ENCODE measurements around the gene C2CD4B. TPM values are rescaled to one million over a fixed set of nuclear protein-coding genes. Genes with fewer than 3 reads are reported as not detected.

The C2CD4B gene
- total RNA-seq, 4 donors from 2014 or later, result 1.8 to 9.9 (median 3.5) TPM

- H3K4me3 ChIP-seq, result no peak overlapping the region
- H3K27me3 ChIP-seq, result no peaks in the 10 kb centered on the region
- DNase-seq, result no peak
- no peaks in the 10 kb centered on the region for H3K4me1 ChIP-seq
- H3K9me3 ChIP-seq, result no peaks in the 10 kb centered on the region
- no peaks in the 10 kb centered on the region for H3K36me3 ChIP-seq
- TF ChIP-seq, protein P1, sequence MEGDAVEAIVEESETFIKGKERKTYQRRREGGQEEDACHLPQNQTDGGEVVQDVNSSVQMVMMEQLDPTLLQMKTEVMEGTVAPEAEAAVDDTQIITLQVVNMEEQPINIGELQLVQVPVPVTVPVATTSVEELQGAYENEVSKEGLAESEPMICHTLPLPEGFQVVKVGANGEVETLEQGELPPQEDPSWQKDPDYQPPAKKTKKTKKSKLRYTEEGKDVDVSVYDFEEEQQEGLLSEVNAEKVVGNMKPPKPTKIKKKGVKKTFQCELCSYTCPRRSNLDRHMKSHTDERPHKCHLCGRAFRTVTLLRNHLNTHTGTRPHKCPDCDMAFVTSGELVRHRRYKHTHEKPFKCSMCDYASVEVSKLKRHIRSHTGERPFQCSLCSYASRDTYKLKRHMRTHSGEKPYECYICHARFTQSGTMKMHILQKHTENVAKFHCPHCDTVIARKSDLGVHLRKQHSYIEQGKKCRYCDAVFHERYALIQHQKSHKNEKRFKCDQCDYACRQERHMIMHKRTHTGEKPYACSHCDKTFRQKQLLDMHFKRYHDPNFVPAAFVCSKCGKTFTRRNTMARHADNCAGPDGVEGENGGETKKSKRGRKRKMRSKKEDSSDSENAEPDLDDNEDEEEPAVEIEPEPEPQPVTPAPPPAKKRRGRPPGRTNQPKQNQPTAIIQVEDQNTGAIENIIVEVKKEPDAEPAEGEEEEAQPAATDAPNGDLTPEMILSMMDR (IDR thresholded peaks at IDR 0.05), result no peak
- TF ChIP-seq POLR2A (IDR thresholded peaks at IDR 0.05), result no peak
- H3K27ac ChIP-seq, result no peak overlapping the region
Measured at GRCh38 chr15:62149729-62150128, 15.4 kb downstream of the C2CD4B start.

DNA sequence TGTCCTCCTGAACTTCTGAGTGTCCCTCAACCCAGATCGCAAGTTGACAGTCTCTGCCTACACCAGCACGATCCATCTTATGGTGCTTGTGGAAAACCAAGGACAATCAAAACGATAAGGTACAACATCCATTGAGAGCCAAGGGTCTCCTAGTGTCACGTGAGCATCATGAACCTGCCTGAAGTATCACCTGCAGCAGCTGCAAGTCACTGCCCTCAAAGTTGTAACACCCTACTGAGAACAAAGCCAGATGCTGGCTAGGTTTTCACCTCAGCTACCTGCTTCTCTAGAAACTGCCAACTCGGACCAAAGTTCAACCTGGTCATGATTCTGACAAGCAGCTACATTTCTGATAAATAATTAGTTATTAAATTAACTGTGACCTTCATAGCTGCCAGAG is 17.5 kb downstream of the C2CD4B start:
- no peak overlapping the region for H3K4me3 ChIP-seq
- H3K9me3 ChIP-seq, result no peaks in the 10 kb centered on the region
- H3K27ac ChIP-seq, result no peak overlapping the region
- no peaks in the 10 kb centered on the region for H3K4me1 ChIP-seq
- TF ChIP-seq, protein P1 (IDR thresholded peaks at IDR 0.05), result no peak
- TF ChIP-seq POLR2A (IDR thresholded peaks at IDR 0.05), result no peak
- no peak for DNase-seq
- no peaks in the 10 kb centered on the region for H3K36me3 ChIP-seq
- no peaks in the 10 kb centered on the region for H3K27me3 ChIP-seq

- Histone ChIP-seq H3K4me1 (no peaks in the 10 kb centered on the region), H3K9me3 (no peaks in the 10 kb centered on the region), H3K36me3 (no peaks in the 10 kb centered on the region), H3K27me3 (no peaks in the 10 kb centered on the region), H3K27ac (no peak overlapping the region), H3K4me3 (no peak overlapping the region)
- DNase-seq, result no peak
- TF ChIP-seq POLR2A (IDR thresholded peaks at IDR 0.05), result no peak
- TF ChIP-seq, protein P1 (IDR thresholded peaks at IDR 0.05), result no peak
Measured at GRCh38 chr15:62147149-62147548, 17.9 kb downstream of the C2CD4B start.

DNA sequence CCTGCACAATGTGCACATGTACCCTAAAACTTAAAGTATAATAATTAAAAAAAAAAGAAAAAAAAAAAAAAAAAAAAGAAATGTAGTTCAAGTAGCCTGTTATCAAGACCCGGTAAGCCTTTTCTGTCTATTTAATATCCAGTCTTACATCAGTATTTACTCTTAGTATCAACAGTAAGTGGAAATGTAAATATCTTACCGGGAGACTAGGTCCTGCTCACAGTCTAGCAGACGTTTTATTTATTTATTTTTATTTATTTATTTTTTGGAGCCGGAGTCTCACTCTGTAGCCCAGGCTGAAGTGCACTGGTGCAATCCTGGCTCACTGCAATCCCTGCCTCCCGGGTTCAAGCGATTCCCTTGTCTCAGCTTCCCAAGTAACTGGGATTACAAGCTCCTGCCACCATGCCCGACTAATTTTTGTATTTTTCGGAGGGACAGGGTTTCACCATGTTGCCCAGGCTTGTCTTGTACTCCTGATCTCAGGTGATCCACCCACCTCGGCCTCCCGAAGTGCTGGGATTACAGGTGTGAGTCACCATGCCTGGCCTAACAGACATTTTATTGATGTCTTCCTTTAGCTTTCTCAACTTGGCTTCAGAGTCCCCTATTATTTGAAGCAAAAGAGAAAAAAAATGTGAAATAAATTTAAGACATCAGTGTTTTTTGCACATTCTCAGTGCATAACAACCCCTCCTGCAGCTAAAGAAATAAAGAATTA is 19.9 kb downstream of the C2CD4B start:
- Histone ChIP-seq H3K4me1 (peaks cover 0 to 9% (median 0%) of the 10 kb centered on the region in 4 donors), H3K36me3 (no peaks in the 10 kb centered on the region), H3K9me3 (no peaks in the 10 kb centered on the region), H3K4me3 (no peak overlapping the region), H3K27ac (no peak overlapping the region), H3K27me3 (no peaks in the 10 kb centered on the region)
- no peak for DNase-seq
- TF ChIP-seq, protein P1 (IDR thresholded peaks at IDR 0.05), result no peak
- TF ChIP-seq POLR2A (IDR thresholded peaks at IDR 0.05), result no peak

DNA sequence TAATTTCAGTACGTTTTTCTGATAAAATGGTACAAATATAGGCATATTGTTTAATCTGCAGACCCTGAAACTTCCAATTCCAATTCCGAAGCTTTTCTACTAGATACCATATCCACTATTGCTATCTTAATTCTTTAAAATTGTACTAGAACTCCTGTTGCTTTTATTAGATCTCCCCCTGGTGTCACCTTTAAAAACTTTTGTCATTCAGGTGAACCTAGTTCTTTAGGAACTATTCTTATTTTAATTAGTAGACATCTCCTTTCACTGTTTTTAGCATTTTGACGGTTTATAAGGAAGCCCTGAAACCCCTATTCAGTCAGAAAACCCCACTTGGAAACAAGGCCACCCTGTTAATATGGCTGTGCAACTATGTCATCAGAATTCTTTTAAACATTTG is 22.3 kb downstream of the C2CD4B start:
- no peak for DNase-seq
- H3K27me3 ChIP-seq, result no peaks in the 10 kb centered on the region
- H3K9me3 ChIP-seq, result no peaks in the 10 kb centered on the region
- H3K4me3 ChIP-seq, result no peak overlapping the region
- TF ChIP-seq, protein P1 (IDR thresholded peaks at IDR 0.05), result peak in 4 of 6 experiments; percentile 9 to 44 (median 36)
- no peak for TF ChIP-seq POLR2A (IDR thresholded peaks at IDR 0.05)
- H3K27ac ChIP-seq, result peak overlapping the region in 2 of 4 donors; percentile 34 to 69
- peaks cover 0 to 16% (median 1%) of the 10 kb centered on the region in 4 donors for H3K4me1 ChIP-seq
- no peaks in the 10 kb centered on the region for H3K36me3 ChIP-seq

Measured in Peyer's patch (tissue), 4 donors.